HepG2 (cell line): Measurements from ENCODE around the gene KRT6C. TPM values are rescaled to one million over a fixed set of nuclear protein-coding genes. Genes with fewer than 3 reads are reported as not detected.

Experiments
- ATAC-seq: fragments of 200-7000 bp; cut with Tn5 transposase; 3 replicates; pipeline ENCODE4 v1.9.1; 2020; ENCODE audit warnings: mild to moderate bottlenecking, moderate library complexity
- BruUV-seq: library from RNA; stranded (reverse); fragments of 400-500 nt; replicated peaks from 2 replicates; lab custom pipeline; 2021; lab: Mats Ljungman, UMichigan
- CTCF ChIA-PET: fragments of 300-600 bp; formaldehyde crosslinking; extraction: SDS; loops from one replicate; lab custom pipeline; 2021; ENCODE audit warnings: low total read pairs, inconsistent platforms, low intra/inter-chr PET ratio; lab: Yijun Ruan, JAX
- POLR2A ChIA-PET: fragments of 350-600 bp; sonication (Branson Sonifier 250); formaldehyde crosslinking; loops from one replicate; lab custom pipeline; 2020; ENCODE audit warnings: antibody characterized with exemption, inconsistent platforms; lab: Yijun Ruan, JAX
- DNase-seq: peaks from one replicate; pipeline ENCODE4 v3.0.0-alpha.2; 2015; ENCODE audit warnings: low spot score
- FAIRE-seq: peaks from 3 replicates; lab custom pipeline; 2011; peaks lifted over from hg19 to GRCh38; lab: Jason Lieb, UNC
- H2AFZ ChIP-seq: one replicate; pipeline ENCODE4 v1.6.1; 2011; ENCODE audit warnings: low read length, inconsistent platforms
- H3K27ac ChIP-seq: fragments of 300-600 bp; 3 replicates; pipeline ENCODE4 v1.8.0; 2011; ENCODE audit warnings: mixed run types, mild to moderate bottlenecking, mixed read lengths, low read length, inconsistent platforms; ENCODE audit not compliant: insufficient read depth; ENCODE audit errors: extremely low read length
- H3K27me3 ChIP-seq, 2 experiments: fragments of 200-600 bp in 1 of 2; 2 replicates in 1 of 2; 3 replicates in 1 of 2; pipeline versions ENCODE4 v1.6.0 to v1.8.0; 2011; ENCODE audit warnings: low read length in 2 of 2, mild to moderate bottlenecking in 2 of 2, moderate library complexity in 2 of 2, inconsistent platforms in 1 of 2; ENCODE audit not compliant: insufficient read depth in 2 of 2, control insufficient read depth in 1 of 2
- H3K36me3 ChIP-seq, 2 experiments: fragments of 200-600 bp in 1 of 2; replicated peaks in 1 of 2; 2 replicates in 1 of 2; 3 replicates in 1 of 2; pipeline versions ENCODE4 v1.5.1 to v1.8.0; 2011; ENCODE audit warnings: low read length in 2 of 2, inconsistent platforms in 1 of 2; ENCODE audit not compliant: insufficient read depth in 2 of 2, control insufficient read depth in 1 of 2
- H3K4me1 ChIP-seq: 2 replicates; pipeline ENCODE4 v1.5.1; 2012; ENCODE audit warnings: low read length, inconsistent platforms; ENCODE audit not compliant: insufficient read depth
- H3K4me2 ChIP-seq: 2 replicates; pipeline ENCODE4 v1.6.0; 2011; ENCODE audit warnings: low read depth, low read length, inconsistent platforms
- H3K4me3 ChIP-seq, 3 experiments: fragments of 200-600 bp in 1 of 3; sonication (generic), shearing (Covaris generic) in 1 of 3; replicated peaks in 1 of 3; 2 replicates each; pipeline ENCODE4 v1.5.1; 2011 to 2016; ENCODE audit warnings: low read length in 3 of 3, inconsistent platforms in 2 of 3, low read depth in 2 of 3, mild to moderate bottlenecking in 2 of 3, control low read depth in 1 of 3, mixed read lengths in 1 of 3; ENCODE audit not compliant: insufficient read depth in 1 of 3
- H3K79me2 ChIP-seq: one replicate; pipeline ENCODE4 v1.6.1; 2011; ENCODE audit warnings: low read length, inconsistent platforms; ENCODE audit not compliant: insufficient read depth
- H3K9ac ChIP-seq: 2 replicates; pipeline ENCODE4 v1.6.0; 2011; ENCODE audit warnings: mild to moderate bottlenecking, low read depth, low read length, inconsistent platforms; ENCODE audit not compliant: insufficient read depth
- H3K9me3 ChIP-seq: 2 replicates; pipeline ENCODE4 v1.5.1; 2012; ENCODE audit warnings: mild to moderate bottlenecking, low read length
- H4K20me1 ChIP-seq: 2 replicates; pipeline ENCODE4 v1.6.0; 2011; ENCODE audit warnings: inconsistent platforms, mild to moderate bottlenecking, low read length, moderate library complexity; ENCODE audit not compliant: insufficient read depth
- ATF5 ChIP-seq: sonication (generic); formaldehyde crosslinking; IDR thresholded peaks from 2 replicates; pipeline ENCODE4 v1.4.0; 2020; ENCODE audit warnings: mild to moderate bottlenecking, low read depth, missing genetic modification reagents
- FLYWCH1 ChIP-seq: sonication (generic); formaldehyde crosslinking; IDR thresholded peaks from 2 replicates; pipeline ENCODE4 v1.8.1; 2023; ENCODE audit warnings: mild to moderate bottlenecking, missing genetic modification reagents
- GLI4 ChIP-seq: sonication (generic); formaldehyde crosslinking; IDR thresholded peaks from 2 replicates; pipeline ENCODE4 v1.5.1; 2020; ENCODE audit warnings: missing genetic modification reagents, mild to moderate bottlenecking, moderate library complexity, borderline replicate concordance
- HDAC1 ChIP-seq: sonication (generic); formaldehyde crosslinking; IDR thresholded peaks from 2 replicates; pipeline ENCODE4 v1.5.1; 2020; ENCODE audit warnings: mild to moderate bottlenecking, missing genetic modification reagents
- HNF4A ChIP-seq: sonication (generic); formaldehyde crosslinking; IDR thresholded peaks from 2 replicates; pipeline ENCODE4 v1.4.0; 2020; ENCODE audit warnings: missing genetic modification reagents
- HNRNPL ChIP-seq: fragments of 200-400 bp; formaldehyde crosslinking; IDR thresholded peaks from 2 replicates; pipeline ENCODE4 v1.6.1; 2017; ENCODE audit warnings: mild to moderate bottlenecking, low read depth, low read length
- NR2F2 ChIP-seq: IDR thresholded peaks from 2 replicates; pipeline ENCODE4 v1.6.1; 2012; ENCODE audit warnings: low read depth, inconsistent platforms, borderline replicate concordance
- TMF1 ChIP-seq: sonication (generic); formaldehyde crosslinking; IDR thresholded peaks from 2 replicates; pipeline ENCODE4 v1.8.1; 2022; ENCODE audit warnings: low read depth, missing genetic modification reagents
- WIZ ChIP-seq: sonication (generic); formaldehyde crosslinking; IDR thresholded peaks from 2 replicates; pipeline ENCODE4 v1.5.1; 2020; ENCODE audit warnings: mild to moderate bottlenecking, missing genetic modification reagents
- ZFP36L1 ChIP-seq: sonication (generic); formaldehyde crosslinking; IDR thresholded peaks from 2 replicates; pipeline ENCODE4 v1.8.0; 2022; ENCODE audit warnings: mild to moderate bottlenecking, missing genetic modification reagents, moderate library complexity
- ZNF414 ChIP-seq: sonication (generic); formaldehyde crosslinking; IDR thresholded peaks from 2 replicates; pipeline ENCODE4 v1.5.0; 2020; ENCODE audit warnings: missing genetic modification reagents
- ZNF446 ChIP-seq: sonication (generic); formaldehyde crosslinking; IDR thresholded peaks from 2 replicates; pipeline ENCODE4 v1.5.0; 2020; ENCODE audit warnings: mild to moderate bottlenecking, missing genetic modification reagents
- ZNF562 ChIP-seq: sonication (generic); formaldehyde crosslinking; IDR thresholded peaks from 2 replicates; pipeline ENCODE4 v1.8.0; 2022; ENCODE audit warnings: missing genetic modification reagents, borderline replicate concordance
- ZNF724P ChIP-seq: sonication (generic); formaldehyde crosslinking; IDR thresholded peaks from 2 replicates; pipeline ENCODE4 v1.8.0; 2022; ENCODE audit warnings: missing genetic modification reagents, borderline replicate concordance
- ZNF788 ChIP-seq: sonication (generic); formaldehyde crosslinking; IDR thresholded peaks from 2 replicates; pipeline ENCODE4 v1.5.0; 2020; ENCODE audit warnings: mild to moderate bottlenecking, missing genetic modification reagents, borderline replicate concordance
- WGBS: methylation state at CpG from one replicate; pipeline ENCODE4 v1.1.6; 2017; ENCODE audit warnings: low lambda C conversion rate; 5-methylcytosine and 5-hydroxymethylcytosine counted together
- in situ Hi-C: cut with HindIII; loops from 2 replicates; pipeline ENCODE4 v1.10.0; 2017; ENCODE audit warnings: low pct_unique_long_range_greater_than_20kb; ENCODE audit not compliant: extremely low pct_ligation_motif_present
- intact Hi-C: fragments of 100-400 bp; cut with micrococcal nuclease; formaldehyde crosslinking; loops from one replicate; pipeline ENCODE4 v1.10.0; 2022; ENCODE audit not compliant: unreplicated experiment
- polyA plus RNA-seq, 8 experiments: library from polyadenylated mRNA; depleted of rRNA in 3 of 8; stranded (reverse) in 7 of 8; unstranded in 1 of 8; fragments of >200 nt; fragmentation: Illumina TruSeq in 4 of 8; extraction: Trizol in 4 of 8; gene quantifications; 2 replicates each; pipeline versions ENCODE4 v1.2.1 to v1.2.3, GENCODE V29; 2011 to 2016; ENCODE audit warnings: low read depth in 4 of 8, missing spikeins in 1 of 8, mixed read lengths in 1 of 8; ENCODE audit not compliant: insufficient read depth in 1 of 8
- total RNA-seq, 5 experiments: library from RNA; depleted of rRNA; stranded (reverse); fragments of >200 nt; fragmentation: Illumina TruSeq; extraction: Trizol; gene quantifications; 2 replicates each; pipeline ENCODE4 v1.2.3, GENCODE V29; 2016; ENCODE audit warnings: low read depth in 1 of 5

Gene KRT6C
- total and polyA plus RNA-seq, 2 of the 13 experiments (the other 11 are each of a cell fraction or from before 2014, with no cell fraction given): 0.03 TPM; not detected in 1

GRCh38 chr12:52444647-52445595 lies 28.7 kb downstream of the KRT6C start:
- no peak overlapping the region for H2AFZ ChIP-seq
- POLR2A ChIA-PET: no interaction called here
- H3K4me1 ChIP-seq: peaks cover 13% of the 10 kb centered on the region
- in situ Hi-C loops (no loop called here), intact Hi-C loops (no loop called here)
- peaks cover 0 to 4% of the 10 kb centered on the region in 2 experiments; a peak in 1 of 5 replicates for H3K27me3 ChIP-seq
- ATAC-seq (no peak), DNase-seq (no peak), FAIRE-seq (no peak)
- no peaks in the 10 kb centered on the region for H3K36me3 ChIP-seq
- no peak overlapping the region for H3K4me2 ChIP-seq
- BruUV-seq: no TSS peak
- H4K20me1 ChIP-seq: no peaks in the 10 kb centered on the region
- H3K4me3 ChIP-seq: no peak overlapping the region
- CTCF ChIA-PET: no interaction called here
- H3K9me3 ChIP-seq: no peaks in the 10 kb centered on the region
- no peak overlapping the region for H3K9ac ChIP-seq
- no peaks in the 10 kb centered on the region for H3K79me2 ChIP-seq
- 38% methylated on average over 10 of the region's 10 CpGs for WGBS
- TF ChIP-seq ZNF414 (no peak), WIZ (CRISPR knock-in tag) (no peak), NR2F2 (no peak), ZNF788 (CRISPR knock-in tag) (no peak), HNF4A (CRISPR knock-in tag) (no peak), GLI4 (no peak), HDAC1 (CRISPR knock-in tag) (no peak), ZNF562 (CRISPR knock-in tag) (no peak), ZFP36L1 (CRISPR knock-in tag) (no peak), ZNF446 (CRISPR knock-in tag) (no peak), FLYWCH1 (CRISPR knock-in tag) (no peak), HNRNPL (no peak), TMF1 (CRISPR knock-in tag) (no peak), ATF5 (CRISPR knock-in tag) (no peak), ZNF724P (CRISPR knock-in tag) (no peak)
- H3K27ac ChIP-seq: no peak overlapping the region
